ENCODE data around the gene SPACA9.

Gene SPACA9

GRCh38 chr9:132935026-132935425 lies 56.3 kb downstream of the SPACA9 start:
- in situ Hi-C loops (cut with HindIII; ENCODE audit: low sequenced_read_pairs): no loop called here

- in situ Hi-C loops (cut with HindIII; ENCODE audit: low sequenced_read_pairs): no loop called here
These were observed 58.8 kb downstream of the SPACA9 start for GRCh38 chr9:132937463-132937901.

GRCh38 chr9:132939169-132939568 lies 60.5 kb downstream of the SPACA9 start:
- in situ Hi-C loops (cut with HindIII; ENCODE audit: low sequenced_read_pairs): no loop called here

All from endothelial cell of hepatic sinusoid (primary cell).